ENCODE results near the gene SRF.

DNA sequence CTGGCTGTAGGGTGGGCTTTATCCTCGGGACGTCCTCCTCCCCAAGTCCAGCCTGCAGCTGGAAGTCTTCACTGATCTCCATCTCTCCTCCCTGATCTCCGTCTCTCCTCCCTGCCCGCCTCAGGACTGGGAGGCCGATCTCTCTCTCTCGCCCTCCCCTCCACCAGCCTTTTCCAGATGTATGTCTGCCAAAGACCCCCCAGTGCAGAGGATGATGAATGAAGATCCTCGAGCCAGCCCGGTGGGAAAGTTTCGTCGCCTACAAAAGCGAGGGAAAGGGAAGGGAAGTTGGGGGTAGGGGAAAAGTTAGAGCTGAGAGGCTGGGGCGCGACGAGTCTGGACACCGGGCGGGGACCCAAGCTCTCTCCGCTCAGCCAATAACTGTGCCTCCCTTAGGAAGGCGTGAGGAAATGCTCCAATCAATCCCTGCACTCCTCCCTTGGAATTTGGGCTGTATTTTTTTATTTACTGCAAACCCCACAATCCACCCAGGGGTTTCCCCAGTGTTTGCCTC, 595 bp upstream of the SRF start:
- no peak for TF ChIP-seq EZH2 (IDR thresholded peaks at IDR 0.05; ENCODE audit: borderline replicate concordance, low read length)
- TF ChIP-seq, protein P1, sequence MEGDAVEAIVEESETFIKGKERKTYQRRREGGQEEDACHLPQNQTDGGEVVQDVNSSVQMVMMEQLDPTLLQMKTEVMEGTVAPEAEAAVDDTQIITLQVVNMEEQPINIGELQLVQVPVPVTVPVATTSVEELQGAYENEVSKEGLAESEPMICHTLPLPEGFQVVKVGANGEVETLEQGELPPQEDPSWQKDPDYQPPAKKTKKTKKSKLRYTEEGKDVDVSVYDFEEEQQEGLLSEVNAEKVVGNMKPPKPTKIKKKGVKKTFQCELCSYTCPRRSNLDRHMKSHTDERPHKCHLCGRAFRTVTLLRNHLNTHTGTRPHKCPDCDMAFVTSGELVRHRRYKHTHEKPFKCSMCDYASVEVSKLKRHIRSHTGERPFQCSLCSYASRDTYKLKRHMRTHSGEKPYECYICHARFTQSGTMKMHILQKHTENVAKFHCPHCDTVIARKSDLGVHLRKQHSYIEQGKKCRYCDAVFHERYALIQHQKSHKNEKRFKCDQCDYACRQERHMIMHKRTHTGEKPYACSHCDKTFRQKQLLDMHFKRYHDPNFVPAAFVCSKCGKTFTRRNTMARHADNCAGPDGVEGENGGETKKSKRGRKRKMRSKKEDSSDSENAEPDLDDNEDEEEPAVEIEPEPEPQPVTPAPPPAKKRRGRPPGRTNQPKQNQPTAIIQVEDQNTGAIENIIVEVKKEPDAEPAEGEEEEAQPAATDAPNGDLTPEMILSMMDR (conservative IDR thresholded peaks at IDR 0.05 in 1 of 2, IDR thresholded peaks at IDR 0.05 in 1 of 2; ENCODE audit: extremely low read depth in 1 of 2, insufficient read depth in 1 of 2, low read depth in 1 of 2, low read length in 2 of 2) = no peak
